GM12872 (cell line): ENCODE data around the gene MT3.

Experiments used
- CTCF ChIP-seq: IDR thresholded peaks from 3 replicates; pipeline ENCODE4 v1.5.1; 2011; ENCODE audit warnings: low read depth, mild to moderate bottlenecking, low read length, moderate library complexity; ENCODE audit not compliant: insufficient read depth

Gene MT3

GRCh38 chr16:56608043-56608875 lies 18.9 kb downstream of the MT3 start, which contains the start of gene MT2A:
Gene MT2A, plus strand, starts transcription at chr16:56608584. Its CDS starts 72 bp downstream, at chr16:56608656.
- TF ChIP-seq CTCF, result no peak

GRCh38 chr16:56608876-56609462 lies 19.6 kb downstream of the MT3 start:
- 0 out of 3 replicates have a peak, but pooled peaks have one; percentile 3 for TF ChIP-seq CTCF

- TF ChIP-seq CTCF, result no peak
These were observed 20.2 kb downstream of the MT3 start for GRCh38 chr16:56609463-56609921.

DNA sequence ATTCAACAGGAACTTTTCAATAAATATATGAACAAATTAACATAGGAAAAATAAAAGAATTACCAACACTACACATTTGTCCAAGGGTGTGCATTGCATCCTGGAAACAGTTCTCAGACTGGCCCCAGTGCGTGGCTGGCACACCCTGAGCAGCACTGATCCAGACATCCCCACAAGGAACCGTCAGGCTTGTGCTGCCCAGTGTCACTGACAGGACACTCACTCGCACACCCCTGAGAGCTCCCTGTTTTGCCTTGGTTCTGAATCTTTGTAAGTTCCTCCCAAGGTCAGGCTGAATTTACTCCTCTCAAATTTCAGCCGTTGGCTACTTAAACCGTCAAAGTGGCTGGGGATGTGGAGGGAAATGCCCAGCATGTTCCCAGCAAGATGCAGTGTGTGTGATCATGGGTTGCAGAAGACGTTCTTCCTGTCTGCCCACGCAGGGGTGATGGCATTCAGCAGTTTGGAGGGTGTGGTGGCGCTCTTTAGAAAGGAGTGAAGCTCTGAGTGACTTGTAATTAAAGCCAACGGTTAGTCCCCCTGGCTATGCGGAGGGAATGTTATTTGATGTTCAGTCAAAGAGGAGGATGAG lies 20.8 kb downstream of the MT3 start:
- no peak for TF ChIP-seq CTCF

- no peak for TF ChIP-seq CTCF
These were observed 21.3 kb downstream of the MT3 start for GRCh38 chr16:56610609-56611111.

DNA sequence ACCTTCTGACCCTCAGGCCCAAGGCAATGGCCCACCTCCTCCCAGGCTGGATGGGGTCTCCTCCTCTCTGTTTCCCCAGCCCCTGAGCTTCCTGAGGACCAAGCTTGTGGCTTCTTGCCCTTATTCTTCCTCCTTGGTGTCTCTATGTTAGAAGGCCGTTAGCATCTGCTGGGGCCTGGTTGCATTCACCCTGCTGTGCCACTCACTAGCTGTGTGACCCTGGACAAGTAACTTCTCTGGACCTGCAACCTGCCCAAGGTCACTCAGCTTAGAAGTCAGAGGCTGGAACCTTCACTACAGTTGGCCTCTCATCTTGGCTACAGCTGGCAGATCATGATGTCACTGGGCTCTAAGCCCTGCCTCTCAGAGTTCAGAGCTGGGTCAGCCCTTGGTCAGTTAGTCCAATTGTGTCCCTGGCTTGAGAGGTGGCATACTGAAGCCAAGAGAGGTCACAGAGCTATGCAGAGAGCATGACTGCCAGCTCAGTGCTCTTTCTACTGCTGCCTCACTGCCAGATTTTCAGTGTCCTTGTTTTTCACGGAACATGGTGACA lies 22.0 kb downstream of the MT3 start:
- TF ChIP-seq CTCF, result no peak

GRCh38 chr16:56613706-56614105 lies 24.4 kb downstream of the MT3 start:
- no peak for TF ChIP-seq CTCF
